Measurements from ENCODE around the gene ZNF277.

ZNF277 gene

GRCh38 chr7:112370436-112370835, 163.9 kb downstream of the ZNF277 start:
- DNase-seq (ENCODE audit: low spot score): no peak
- TF ChIP-seq CTCF (IDR thresholded peaks at IDR 0.05; ENCODE audit: borderline replicate concordance, control extremely low read depth, extremely low read depth, insufficient read depth, missing control alignments): no peak
- in situ Hi-C loops (cut with MboI; ENCODE audit: low sequenced_read_pairs, unreplicated experiment): no loop called here

GRCh38 chr7:112371701-112372100, 165.2 kb downstream of the ZNF277 start:
- TF ChIP-seq CTCF (IDR thresholded peaks at IDR 0.05; ENCODE audit: borderline replicate concordance, control extremely low read depth, extremely low read depth, insufficient read depth, missing control alignments): no peak
- DNase-seq (ENCODE audit: low spot score): no peak
- in situ Hi-C loops (cut with MboI; ENCODE audit: low sequenced_read_pairs, unreplicated experiment): no loop called here

GRCh38 chr7:112372101-112372500, 165.6 kb downstream of the ZNF277 start:
- no peak for TF ChIP-seq CTCF (IDR thresholded peaks at IDR 0.05; ENCODE audit: borderline replicate concordance, control extremely low read depth, extremely low read depth, insufficient read depth, missing control alignments)
- no peak for DNase-seq (ENCODE audit: low spot score)
- in situ Hi-C loops (cut with MboI; ENCODE audit: low sequenced_read_pairs, unreplicated experiment): no loop called here

- in situ Hi-C loops (cut with MboI; ENCODE audit: low sequenced_read_pairs, unreplicated experiment): no loop called here
Observed at GRCh38 chr7:112377593-112377992, 171.1 kb downstream of the ZNF277 start.

GRCh38 chr7:112381311-112382091, 175.0 kb downstream of the ZNF277 start:
- no peak for DNase-seq (ENCODE audit: low spot score)
- in situ Hi-C loops (cut with MboI; ENCODE audit: low sequenced_read_pairs, unreplicated experiment): no loop called here
- no peak for TF ChIP-seq CTCF (IDR thresholded peaks at IDR 0.05; ENCODE audit: borderline replicate concordance, control extremely low read depth, extremely low read depth, insufficient read depth, missing control alignments)

More at GRCh38 chr7:112377593-112377992, 171.1 kb downstream of the ZNF277 start:
- TF ChIP-seq CTCF (IDR thresholded peaks at IDR 0.05; ENCODE audit: borderline replicate concordance, control extremely low read depth, extremely low read depth, insufficient read depth, missing control alignments): no peak
- no peak for DNase-seq (ENCODE audit: low spot score)

- no peak for DNase-seq (ENCODE audit: low spot score)
- in situ Hi-C loops (cut with MboI; ENCODE audit: low sequenced_read_pairs, unreplicated experiment): no loop called here
- no peak for TF ChIP-seq CTCF (IDR thresholded peaks at IDR 0.05; ENCODE audit: borderline replicate concordance, control extremely low read depth, extremely low read depth, insufficient read depth, missing control alignments)
Observed at GRCh38 chr7:112383671-112384417, 177.3 kb downstream of the ZNF277 start.
